Astrocyte (in vitro differentiated cells and primary cell): Measurements from ENCODE around the gene NUP50.

Experiments
- CTCF ChIP-seq: IDR thresholded peaks from 2 replicates; pipeline ENCODE4 v1.5.1; 2011; ENCODE audit warnings: low read depth, mild to moderate bottlenecking, inconsistent platforms, low read length, moderate library complexity; ENCODE audit not compliant: insufficient read depth
- EZH2 ChIP-seq: IDR thresholded peaks from 2 replicates; pipeline ENCODE4 v1.6.1; 2012; ENCODE audit warnings: mild to moderate bottlenecking, low read length, inconsistent platforms; ENCODE audit not compliant: insufficient read depth

- TF ChIP-seq CTCF (no peak), EZH2 (no peak)
Measured at GRCh38 chr22:45196926-45197605, 33.3 kb downstream of the NUP50 start.
